A673 (cell line): ENCODE data around the gene SLC26A11.

ENCODE experiments used
- EZH2 ChIP-seq: fragments of 200-600 bp; sonication (generic); IDR thresholded peaks from 2 replicates; pipeline ENCODE4 v1.6.1; 2017; ENCODE audit warnings: borderline replicate concordance, low read depth, mild to moderate bottlenecking, mixed read lengths, antibody characterized with exemption, low read length; ENCODE audit not compliant: poor library complexity, severe bottlenecking
- TF ChIP-seq, protein P1 (sequence below): fragments of 300-800, 200-600 bp; sonication (generic); conservative IDR thresholded peaks from 2 replicates; pipeline ENCODE4 v1.5.1; 2017; ENCODE audit warnings: low read depth, mild to moderate bottlenecking, antibody characterized with exemption, low read length, moderate library complexity, mixed read lengths

GRCh38 chr17:80270836-80271235 is 50.6 kb downstream of the SLC26A11 start:
- no peak for TF ChIP-seq EZH2
- TF ChIP-seq, protein P1, sequence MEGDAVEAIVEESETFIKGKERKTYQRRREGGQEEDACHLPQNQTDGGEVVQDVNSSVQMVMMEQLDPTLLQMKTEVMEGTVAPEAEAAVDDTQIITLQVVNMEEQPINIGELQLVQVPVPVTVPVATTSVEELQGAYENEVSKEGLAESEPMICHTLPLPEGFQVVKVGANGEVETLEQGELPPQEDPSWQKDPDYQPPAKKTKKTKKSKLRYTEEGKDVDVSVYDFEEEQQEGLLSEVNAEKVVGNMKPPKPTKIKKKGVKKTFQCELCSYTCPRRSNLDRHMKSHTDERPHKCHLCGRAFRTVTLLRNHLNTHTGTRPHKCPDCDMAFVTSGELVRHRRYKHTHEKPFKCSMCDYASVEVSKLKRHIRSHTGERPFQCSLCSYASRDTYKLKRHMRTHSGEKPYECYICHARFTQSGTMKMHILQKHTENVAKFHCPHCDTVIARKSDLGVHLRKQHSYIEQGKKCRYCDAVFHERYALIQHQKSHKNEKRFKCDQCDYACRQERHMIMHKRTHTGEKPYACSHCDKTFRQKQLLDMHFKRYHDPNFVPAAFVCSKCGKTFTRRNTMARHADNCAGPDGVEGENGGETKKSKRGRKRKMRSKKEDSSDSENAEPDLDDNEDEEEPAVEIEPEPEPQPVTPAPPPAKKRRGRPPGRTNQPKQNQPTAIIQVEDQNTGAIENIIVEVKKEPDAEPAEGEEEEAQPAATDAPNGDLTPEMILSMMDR = no peak
